ENCODE data around the gene CGB8.
"Not testable (repeated sequence)": the region's sequence is repeated elsewhere in the genome, so short reads cannot be mapped to it uniquely, and the experiment has no call there.

CGB8 gene

DNA sequence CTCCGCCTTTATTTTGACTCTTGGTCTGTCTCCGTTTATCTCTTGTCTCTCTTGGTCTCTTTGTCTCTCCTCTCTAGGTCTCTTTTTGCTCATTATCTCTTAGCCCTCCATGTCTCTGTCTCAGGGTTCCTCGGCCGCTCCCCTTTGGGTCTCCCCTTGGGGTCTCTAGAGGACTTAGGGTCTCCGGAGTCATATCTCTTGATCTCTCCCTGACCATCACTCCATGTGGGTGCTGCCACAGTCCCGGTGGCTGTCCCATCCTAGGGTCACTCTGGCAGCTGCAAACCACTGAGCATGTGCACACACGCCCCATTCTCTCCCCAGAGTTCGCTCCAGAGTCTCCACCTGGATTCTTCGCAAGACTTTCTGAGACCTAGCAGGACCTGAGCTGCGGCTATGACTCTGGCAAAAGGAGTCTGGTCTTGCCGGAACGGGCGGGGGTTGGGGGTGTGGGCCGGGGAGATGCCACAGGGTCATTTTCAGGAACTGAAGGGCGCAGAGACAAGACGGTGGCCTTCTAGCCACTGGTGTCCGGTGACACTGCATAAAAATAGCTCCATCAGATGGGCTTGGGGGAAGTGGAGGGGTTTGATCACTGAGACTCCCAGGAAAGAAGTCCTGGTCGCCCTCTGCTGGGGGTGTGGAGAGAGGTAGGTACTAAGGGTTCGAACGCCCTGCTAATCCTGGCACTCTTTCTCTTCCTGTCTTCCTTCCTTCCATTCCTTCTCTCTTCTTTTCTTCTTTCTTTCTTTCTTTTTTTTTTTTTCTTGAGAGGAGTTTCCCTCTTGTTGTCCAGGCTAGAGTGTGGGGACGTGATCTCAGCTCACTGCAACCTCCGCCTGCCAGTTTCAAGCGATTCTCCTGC is 24.8 kb upstream of the CGB8 start:
- no peak overlapping the region for H3K4me3 ChIP-seq (ENCODE audit: low read length)
- no peak for TF ChIP-seq ZNF274 (IDR thresholded peaks at IDR 0.05; ENCODE audit: low read depth, low read length)

DNA sequence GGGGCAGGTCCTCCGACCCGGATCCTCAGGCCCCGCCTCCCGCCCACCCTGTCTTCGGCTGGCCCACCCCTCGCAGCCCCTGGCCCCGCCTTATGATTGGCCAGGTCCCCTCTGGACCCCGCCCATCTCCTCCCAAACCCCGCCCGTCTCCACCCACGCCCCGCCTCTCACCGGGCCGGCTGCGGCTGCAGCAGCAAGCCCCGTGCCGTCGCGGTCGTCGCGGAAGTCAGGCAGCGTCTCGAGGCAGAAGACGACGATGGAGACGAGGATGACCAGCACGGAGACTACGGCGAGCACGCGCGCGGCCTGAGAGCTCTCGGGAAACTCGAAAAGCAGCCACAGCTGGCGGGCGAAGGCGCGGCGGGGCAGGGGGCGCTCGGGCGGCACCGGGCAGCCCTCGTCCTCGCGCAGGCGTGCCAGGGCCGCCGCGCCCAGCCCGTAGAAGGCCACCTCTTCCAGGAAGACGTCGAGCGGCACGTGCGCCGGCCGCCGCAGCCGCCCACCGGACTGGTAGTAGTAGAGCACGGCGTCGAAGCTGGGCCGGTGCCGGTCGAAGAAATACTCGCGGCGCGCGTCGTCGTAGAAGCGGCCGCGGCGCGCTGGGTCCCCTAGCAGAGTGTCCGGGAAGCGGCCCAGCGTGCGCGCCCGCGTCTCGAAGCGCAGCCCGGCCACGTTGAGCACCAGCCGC is 23.1 kb upstream of the CGB8 start:
- TF ChIP-seq ZNF274 (IDR thresholded peaks at IDR 0.05; ENCODE audit: low read depth, low read length) = no peak
- no peak overlapping the region for H3K4me3 ChIP-seq (ENCODE audit: low read length)

- TF ChIP-seq ZNF274 (IDR thresholded peaks at IDR 0.05; ENCODE audit: low read depth, low read length) = no peak
- no peak overlapping the region for H3K4me3 ChIP-seq (ENCODE audit: low read length)
Measured at GRCh38 chr19:49070416-49070815, 21.5 kb upstream of the CGB8 start.

DNA sequence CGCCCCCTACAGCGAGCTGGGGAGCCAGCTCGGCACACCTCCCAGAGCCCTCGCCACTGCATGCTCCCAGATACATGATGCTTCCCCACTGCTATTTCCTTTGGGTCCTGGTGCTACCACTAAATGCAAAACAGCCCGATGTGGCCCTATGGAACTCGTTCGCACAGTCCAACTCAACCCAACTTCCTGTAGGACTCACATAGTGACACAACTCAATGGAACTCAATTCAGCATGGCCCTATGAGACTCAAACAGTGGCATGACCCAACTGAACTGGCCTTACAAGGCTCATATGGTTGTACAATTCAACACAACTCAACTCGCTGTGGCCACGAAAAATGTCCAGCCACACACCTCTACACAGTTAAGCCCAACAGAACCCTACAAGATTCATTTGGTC is 20.1 kb upstream of the CGB8 start:
- H3K4me3 ChIP-seq (ENCODE audit: low read length) = no peak overlapping the region
- TF ChIP-seq ZNF274 (IDR thresholded peaks at IDR 0.05; ENCODE audit: low read depth, low read length) = no peak

DNA sequence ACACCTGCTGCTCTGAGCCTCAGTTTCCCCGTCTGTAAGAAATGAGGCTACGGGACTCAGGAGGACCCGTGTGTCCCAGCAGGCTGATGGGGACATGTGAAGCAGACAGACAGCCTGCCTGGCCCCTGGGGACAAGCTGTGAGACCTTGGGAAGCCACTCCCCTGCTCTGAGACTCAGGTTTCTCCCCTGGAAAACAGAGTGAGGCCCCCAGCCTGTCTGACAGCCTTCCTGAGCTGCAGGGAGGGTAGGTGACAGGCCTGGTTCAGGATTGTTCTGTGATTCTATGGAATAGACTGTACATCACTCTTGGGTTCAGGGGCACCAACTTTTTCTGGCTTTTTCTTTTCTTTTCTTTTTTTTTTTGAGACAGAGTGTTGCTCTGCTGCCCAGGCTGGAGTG is 18.6 kb upstream of the CGB8 start:
- no peak for TF ChIP-seq ZNF274 (IDR thresholded peaks at IDR 0.05; ENCODE audit: low read depth, low read length)

DNA sequence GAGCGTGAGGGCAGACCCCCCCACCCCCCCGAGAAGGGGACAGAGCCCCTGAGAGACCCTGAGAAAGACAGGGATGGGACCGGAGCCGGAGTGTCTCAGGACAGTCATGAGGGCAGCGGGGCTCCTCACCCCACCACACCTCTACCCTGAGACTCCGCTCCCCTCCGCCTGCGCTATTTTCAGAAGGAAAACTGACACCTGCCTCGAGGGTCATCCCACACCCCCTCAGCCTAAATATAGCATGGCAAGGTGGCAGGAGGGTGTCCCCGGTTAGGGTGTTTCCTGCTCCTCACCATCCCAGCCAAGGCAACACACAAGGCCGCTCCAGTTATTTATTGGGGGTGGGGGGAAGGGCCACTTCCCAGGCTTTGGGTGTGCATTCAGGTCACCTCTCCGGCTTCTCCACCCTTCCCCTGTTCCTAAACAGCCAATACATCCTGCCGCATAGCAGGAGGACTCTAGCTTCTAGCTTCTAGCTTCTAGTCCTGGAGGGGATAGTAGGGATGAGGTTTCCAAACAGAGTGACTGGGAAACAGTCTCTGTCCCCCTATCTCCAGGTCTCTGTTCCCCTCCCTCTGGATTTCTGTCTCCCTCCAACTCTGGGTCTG is 17.1 kb upstream of the CGB8 start:
- no peak overlapping the region for H3K4me3 ChIP-seq (ENCODE audit: low read length)
- TF ChIP-seq ZNF274 (IDR thresholded peaks at IDR 0.05; ENCODE audit: low read depth, low read length) = no peak

More for the DNA sequence above, 18.6 kb upstream of the CGB8 start:
- no peak overlapping the region for H3K4me3 ChIP-seq (ENCODE audit: low read length)

DNA sequence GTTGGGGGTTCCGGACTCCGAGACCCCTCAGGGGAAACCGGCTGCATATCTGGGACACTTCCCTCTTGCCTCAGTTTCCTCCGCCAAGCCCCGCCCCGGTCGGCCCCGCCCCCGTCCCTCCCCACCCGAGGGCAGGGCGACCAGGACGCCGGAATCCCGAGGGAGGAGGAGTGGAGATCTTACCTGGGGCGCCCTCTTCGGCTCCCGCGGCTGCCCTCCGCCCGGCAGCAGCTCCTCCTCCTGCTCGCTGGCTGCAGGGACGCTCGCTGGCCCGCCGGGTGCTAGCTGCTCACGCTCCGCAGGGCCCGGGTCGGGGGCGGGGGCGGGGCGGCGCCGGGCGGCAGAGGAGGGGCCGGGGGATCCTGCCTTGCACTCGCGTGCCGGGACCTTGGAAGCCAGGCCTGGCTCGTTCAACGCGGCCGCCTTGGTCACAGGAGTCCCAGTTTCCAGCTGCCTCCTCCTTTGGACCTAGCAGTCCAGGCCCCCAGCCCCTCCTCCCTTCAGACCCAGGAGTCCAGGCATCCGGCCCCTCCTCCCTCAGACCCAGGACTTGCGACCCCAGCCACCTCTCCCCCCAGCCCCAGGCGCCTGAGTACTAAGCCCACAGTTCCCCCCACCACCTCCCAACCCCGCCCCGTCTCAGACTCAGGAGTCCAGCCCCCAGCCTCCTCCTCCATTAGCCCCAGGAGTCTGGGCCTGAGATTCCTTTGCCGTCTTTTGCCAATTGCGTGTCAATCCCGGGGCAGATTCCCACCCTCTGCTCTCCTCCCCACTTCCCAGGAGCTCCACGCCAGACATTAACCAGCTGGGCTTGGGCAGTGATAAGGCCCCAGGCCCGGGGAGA is 16.1 kb upstream of the CGB8 start, which contains the start of gene NTF4:
Gene NTF4 (minus strand): TSS at position 51 of the 844 bp plus-strand sequence. CDS start 2,821 bp downstream, outside the sequence.
- TF ChIP-seq ZNF274 (IDR thresholded peaks at IDR 0.05; ENCODE audit: low read depth, low read length) = no peak
- H3K4me3 ChIP-seq (ENCODE audit: low read length) = no peak within 1 kb of the TSS

DNA sequence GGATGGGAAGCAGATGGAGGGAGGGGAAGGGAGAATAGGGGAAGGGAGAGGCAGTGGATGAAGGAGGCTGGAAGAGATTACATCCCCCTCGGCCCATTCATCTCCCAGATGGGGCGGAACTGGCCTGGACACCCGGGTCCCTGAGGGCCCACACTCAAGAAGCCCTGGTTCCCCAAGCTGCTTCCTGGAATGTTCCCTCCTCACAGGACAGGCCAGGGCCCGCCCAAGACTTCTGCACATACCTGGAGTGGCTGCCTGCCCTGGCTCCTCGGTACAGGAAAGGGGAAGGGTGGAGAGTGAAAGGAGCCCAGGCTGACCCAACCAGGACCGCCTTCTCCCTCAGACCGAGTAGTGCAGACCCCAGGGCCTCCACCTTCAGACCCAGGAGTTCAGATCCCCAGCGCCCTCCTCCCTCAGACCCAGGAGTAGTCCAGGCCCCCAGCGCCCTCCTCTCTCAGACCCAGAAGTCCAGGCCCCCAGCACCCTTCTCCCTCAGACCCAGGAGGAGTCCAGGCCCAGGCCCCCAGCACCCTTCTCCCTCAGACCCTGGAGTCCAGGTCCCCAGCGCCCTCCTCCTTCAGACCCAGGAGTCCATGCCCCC is 15.2 kb upstream of the CGB8 start:
- no peak overlapping the region for H3K4me3 ChIP-seq (ENCODE audit: low read length)
- no peak for TF ChIP-seq ZNF274 (IDR thresholded peaks at IDR 0.05; ENCODE audit: low read depth, low read length)

DNA sequence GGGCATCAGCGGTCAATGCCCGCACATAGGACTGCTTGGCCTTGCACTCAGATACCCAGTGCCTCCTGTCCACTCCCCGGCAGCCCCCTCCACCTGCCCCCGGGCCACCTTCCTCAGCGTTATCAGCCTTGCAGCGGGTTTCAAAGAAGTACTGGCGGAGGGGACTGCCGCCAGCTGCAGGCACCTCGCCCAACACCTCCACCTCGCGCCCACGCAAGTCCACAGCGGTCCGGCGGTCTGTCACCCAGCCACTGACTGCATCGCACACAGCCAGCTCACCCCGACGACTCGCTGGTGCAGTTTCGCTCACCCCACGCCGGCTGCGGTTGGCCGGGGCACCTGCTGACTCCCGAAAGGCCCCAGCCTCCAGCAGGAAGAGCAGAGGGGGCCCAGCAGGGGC is 12.5 kb upstream of the CGB8 start:
- TF ChIP-seq ZNF274 (IDR thresholded peaks at IDR 0.05; ENCODE audit: low read depth, low read length) = no peak
- H3K4me3 ChIP-seq (ENCODE audit: low read length) = no peak overlapping the region

- H3K4me3 ChIP-seq (ENCODE audit: low read length) = no peak overlapping the region
- TF ChIP-seq ZNF274 (IDR thresholded peaks at IDR 0.05; ENCODE audit: low read depth, low read length) = no peak
Measured at GRCh38 chr19:49061000-49061399, 12.1 kb upstream of the CGB8 start.

DNA sequence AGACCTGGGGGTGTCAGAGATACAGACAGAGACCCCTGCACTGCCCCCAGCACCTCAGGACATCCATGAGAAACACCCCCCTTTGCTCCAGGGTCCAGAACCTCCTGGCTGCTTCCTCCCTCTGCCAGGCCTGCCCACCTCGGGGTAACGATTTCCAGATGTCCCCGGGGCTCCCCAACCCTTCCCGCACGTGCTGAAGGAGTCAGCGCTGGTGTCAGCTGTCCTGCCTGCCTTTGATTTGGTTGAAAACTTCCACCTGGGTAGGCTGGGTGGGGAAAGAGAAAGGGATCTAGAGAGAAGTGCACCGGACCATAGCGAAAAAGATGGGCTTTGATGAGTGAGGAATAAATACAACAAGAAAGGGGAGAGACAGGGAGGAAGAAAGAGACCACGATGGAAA is 10.1 kb upstream of the CGB8 start:
- no peak for TF ChIP-seq ZNF274 (IDR thresholded peaks at IDR 0.05; ENCODE audit: low read depth, low read length)
- no peak overlapping the region for H3K4me3 ChIP-seq (ENCODE audit: low read length)

DNA sequence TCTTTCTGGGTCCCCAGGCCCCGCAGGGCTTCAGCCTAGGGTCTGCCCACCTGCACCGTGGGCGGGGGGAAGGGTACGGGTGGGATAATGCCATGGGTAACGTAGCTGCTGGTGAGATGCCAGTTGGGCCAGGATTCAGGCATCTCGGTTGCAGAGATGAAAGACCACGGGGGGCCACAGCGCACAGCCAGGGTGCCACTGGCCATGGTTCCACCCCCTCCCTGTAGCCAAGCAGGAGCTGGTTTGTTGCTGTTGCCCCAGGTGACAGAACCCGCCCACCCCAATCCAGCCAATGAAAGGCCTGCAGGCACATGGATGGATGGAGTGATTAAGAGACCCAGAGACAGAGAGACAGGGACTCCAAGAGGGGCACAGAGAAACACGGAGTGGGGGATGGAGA is 9.7 kb upstream of the CGB8 start:
- no peak for TF ChIP-seq ZNF274 (IDR thresholded peaks at IDR 0.05; ENCODE audit: low read depth, low read length)
- no peak overlapping the region for H3K4me3 ChIP-seq (ENCODE audit: low read length)

- no peak within 1 kb of the TSS; the same call in 1 of the 2 replicates for H3K4me3 ChIP-seq (ENCODE audit: low read length)
- no peak for TF ChIP-seq ZNF274 (IDR thresholded peaks at IDR 0.05; ENCODE audit: low read depth, low read length)
Measured at GRCh38 chr19:49057636-49058234, 8.8 kb upstream of the CGB8 start, which contains the start of gene CGB7. Gene CGB7, minus strand, starts transcription at chr19:49057749. Its CDS starts 2,374 bp downstream, at chr19:49055375.

DNA sequence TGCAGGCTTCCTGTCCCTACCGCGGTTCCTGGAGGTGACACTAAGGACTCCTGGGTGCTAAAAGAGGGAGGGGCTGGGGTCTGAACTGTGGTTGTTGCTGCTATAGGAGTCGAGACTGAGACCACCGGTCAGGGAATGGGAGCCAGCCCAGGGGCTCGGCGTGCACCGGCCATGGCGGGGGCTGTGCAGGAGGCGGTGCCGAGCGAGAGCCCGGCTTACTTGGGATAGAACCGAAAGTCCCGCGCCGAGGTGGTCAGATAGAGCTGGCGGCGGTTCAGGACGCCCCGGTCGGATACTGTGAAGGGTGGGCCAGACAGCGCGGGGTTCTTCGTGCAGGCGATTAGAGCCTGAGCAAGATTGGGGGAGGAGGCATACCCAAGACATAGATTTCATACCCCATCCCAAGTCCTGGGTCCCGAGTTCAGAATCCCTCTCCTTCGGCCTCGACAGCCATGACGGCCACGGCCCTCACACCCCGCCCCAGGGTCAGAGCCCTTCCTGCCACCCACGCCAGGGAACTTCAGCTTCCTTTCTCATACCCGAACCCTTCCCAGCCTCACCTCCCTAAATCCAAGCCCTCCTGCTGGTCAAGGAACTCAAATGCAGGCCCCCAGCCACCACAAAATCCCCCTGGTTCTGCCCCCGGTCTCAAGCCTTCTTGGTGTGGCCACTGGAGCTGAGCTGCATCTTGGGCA is 8.1 kb upstream of the CGB8 start:
- H3K4me3 ChIP-seq (ENCODE audit: low read length) = not testable (repeated sequence)
